Choroid plexus epithelial cell (primary cell): ENCODE data around the gene GFI1B.
"Not testable (repeated sequence)": the region's sequence is repeated elsewhere in the genome, so short reads cannot be mapped to it uniquely, and the experiment has no call there.

ENCODE experiments used
- DNase-seq: peaks from one replicate; pipeline ENCODE4 v3.0.0-alpha.2; 2010; ENCODE audit warnings: low read depth
- H3K4me3 ChIP-seq: 2 replicates; pipeline ENCODE4 v1.5.1; 2011; ENCODE audit warnings: low read depth, mild to moderate bottlenecking, control low read depth, low read length, moderate library complexity
- CTCF ChIP-seq: conservative IDR thresholded peaks from 2 replicates; pipeline ENCODE4 v1.5.1; 2011; ENCODE audit warnings: low read depth, mild to moderate bottlenecking, control low read depth, inconsistent platforms, low read length, moderate library complexity

Gene GFI1B

DNA sequence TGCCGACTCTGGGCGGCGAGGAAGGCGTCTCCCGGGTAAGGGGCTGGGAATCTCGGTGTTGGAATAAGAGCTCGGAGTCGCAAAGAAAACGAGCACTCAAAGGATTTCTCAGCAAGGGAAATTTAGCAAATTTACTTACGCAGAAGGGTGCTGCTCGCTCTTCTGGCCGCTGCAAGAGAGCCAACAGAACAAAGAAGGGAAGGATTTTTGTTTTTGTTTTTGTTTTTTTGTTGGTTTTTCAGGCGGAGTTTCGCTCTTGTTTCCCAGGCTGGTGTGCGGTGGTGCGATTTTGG lies 52.6 kb downstream of the GFI1B start:
- peak overlapping the region; percentile 95 for H3K4me3 ChIP-seq
- DNase-seq: no peak
- no peak for TF ChIP-seq CTCF

GRCh38 chr9:133031496-133031911 lies 53.0 kb downstream of the GFI1B start:
- no peak for TF ChIP-seq CTCF
- H3K4me3 ChIP-seq: peak overlapping the region; percentile 95
- no peak for DNase-seq

- H3K4me3 ChIP-seq: peak overlapping the region; percentile 11
- TF ChIP-seq CTCF: no peak
- no peak for DNase-seq
Measured at GRCh38 chr9:133032171-133032570, 53.7 kb downstream of the GFI1B start.

GRCh38 chr9:133035669-133036068 lies 57.2 kb downstream of the GFI1B start:
- no peak for DNase-seq
- H3K4me3 ChIP-seq: no peak overlapping the region
- TF ChIP-seq CTCF: no peak

- TF ChIP-seq CTCF: no peak
- H3K4me3 ChIP-seq: no peak overlapping the region
Measured at GRCh38 chr9:133037775-133038515, 59.5 kb downstream of the GFI1B start.

GRCh38 chr9:133040892-133041479 lies 62.5 kb downstream of the GFI1B start:
- peak; percentile 74 for DNase-seq
- TF ChIP-seq CTCF: peak; percentile 72
- not testable (repeated sequence) for H3K4me3 ChIP-seq

More at GRCh38 chr9:133037775-133038515, 59.5 kb downstream of the GFI1B start:
- DNase-seq: no peak
